ENCODE data around the gene LRMDA. TPM values are rescaled to one million over a fixed set of nuclear protein-coding genes. Genes with fewer than 3 reads are reported as not detected.

LRMDA gene
- total RNA-seq, 2 donors from 2014 or later: 9.6 to 12.6 TPM

- Histone ChIP-seq H3K36me3 (no peaks in the 10 kb centered on the region), H3K27ac (no peak overlapping the region), H3K4me3 (no peak overlapping the region), H3K4me1 (replicated peaks) (no peaks in the 10 kb centered on the region), H3K27me3 (replicated peaks; ENCODE audit: insufficient read depth) (no peaks in the 10 kb centered on the region), H3K9me3 (no peaks in the 10 kb centered on the region)
- intact Hi-C loops (cut with DNase I): no loop called here
- TF ChIP-seq POLR2A (IDR thresholded peaks at IDR 0.05): no peak
- no peak for DNase-seq (ENCODE audit: low spot score)
- WGBS: 88% methylated on average over 4 of the region's 4 CpGs
Observed at GRCh38 chr10:75672111-75672671, 240.8 kb downstream of the LRMDA start.

GRCh38 chr10:75672842-75673241, 241.4 kb downstream of the LRMDA start:
- no peak overlapping the region for H3K27ac ChIP-seq
- intact Hi-C loops (cut with DNase I): no loop called here
- no peaks in the 10 kb centered on the region for H3K36me3 ChIP-seq
- DNase-seq (ENCODE audit: low spot score): no peak
- 84% methylated on average over 4 of the region's 4 CpGs for WGBS
- no peaks in the 10 kb centered on the region for H3K27me3 ChIP-seq (replicated peaks; ENCODE audit: insufficient read depth)
- no peak overlapping the region for H3K4me3 ChIP-seq
- TF ChIP-seq CTCF (IDR thresholded peaks at IDR 0.05): no peak
- TF ChIP-seq POLR2A (IDR thresholded peaks at IDR 0.05): no peak
- TF ChIP-seq POLR2AphosphoS5 (IDR thresholded peaks at IDR 0.05): no peak
- no peaks in the 10 kb centered on the region for H3K4me1 ChIP-seq (replicated peaks)
- H3K9me3 ChIP-seq: no peaks in the 10 kb centered on the region

GRCh38 chr10:75677541-75677940, 246.1 kb downstream of the LRMDA start:
- Histone ChIP-seq H3K4me1 (replicated peaks) (peaks cover under 1% of the 10 kb centered on the region), H3K27me3 (replicated peaks; ENCODE audit: insufficient read depth) (no peaks in the 10 kb centered on the region), H3K9me3 (no peaks in the 10 kb centered on the region), H3K4me3 (no peak overlapping the region), H3K36me3 (no peaks in the 10 kb centered on the region), H3K27ac (no peak overlapping the region)
- TF ChIP-seq POLR2A (IDR thresholded peaks at IDR 0.05) (no peak), POLR2AphosphoS5 (IDR thresholded peaks at IDR 0.05) (no peak), CTCF (IDR thresholded peaks at IDR 0.05) (no peak)
- no peak for DNase-seq (ENCODE audit: low spot score)
- WGBS: 81% methylated on average over 3 of the region's 3 CpGs
- intact Hi-C loops (cut with DNase I): no loop called here

- H3K9me3 ChIP-seq: no peaks in the 10 kb centered on the region
- H3K4me1 ChIP-seq (replicated peaks): peaks cover 6% of the 10 kb centered on the region
- H3K27me3 ChIP-seq (replicated peaks; ENCODE audit: insufficient read depth): no peaks in the 10 kb centered on the region
- TF ChIP-seq POLR2A (IDR thresholded peaks at IDR 0.05) (no peak), CTCF (IDR thresholded peaks at IDR 0.05) (no peak), POLR2AphosphoS5 (IDR thresholded peaks at IDR 0.05) (no peak)
- no peak overlapping the region for H3K27ac ChIP-seq
- intact Hi-C loops (cut with DNase I): no loop called here
- no peak overlapping the region for H3K4me3 ChIP-seq
- H3K36me3 ChIP-seq: no peaks in the 10 kb centered on the region
- DNase-seq (ENCODE audit: low spot score): no peak
- WGBS: 75% methylated on average over 4 of the region's 4 CpGs
Observed at GRCh38 chr10:75678527-75678926, 247.1 kb downstream of the LRMDA start.

- intact Hi-C loops (cut with DNase I): no loop called here
- 96% methylated on average over 2 of the region's 2 CpGs for WGBS
Observed at GRCh38 chr10:75679536-75679935, 248.1 kb downstream of the LRMDA start.

More at GRCh38 chr10:75679536-75679935, 248.1 kb downstream of the LRMDA start:
- Histone ChIP-seq H3K4me3 (no peak overlapping the region), H3K27me3 (replicated peaks; ENCODE audit: insufficient read depth) (no peaks in the 10 kb centered on the region), H3K4me1 (replicated peaks) (peaks cover 6% of the 10 kb centered on the region), H3K27ac (no peak overlapping the region), H3K9me3 (no peaks in the 10 kb centered on the region), H3K36me3 (no peaks in the 10 kb centered on the region)
- TF ChIP-seq CTCF (IDR thresholded peaks at IDR 0.05) (no peak), POLR2AphosphoS5 (IDR thresholded peaks at IDR 0.05) (no peak), POLR2A (IDR thresholded peaks at IDR 0.05) (no peak)
- DNase-seq (ENCODE audit: low spot score): no peak
